8988T (cell line): ENCODE measurements around the gene CAMK1D.
A peak's percentile ranks its signal among the peaks of the same experiment; 100 is the strongest.

Experiments used
- DNase-seq: peaks from one replicate; pipeline ENCODE4 v3.0.0; 2011

Gene CAMK1D

GRCh38 chr10:12405342-12406320 lies 56.3 kb downstream of the CAMK1D start:
- DNase-seq: no peak

- no peak for DNase-seq
Observed at GRCh38 chr10:12406764-12407400, 57.5 kb downstream of the CAMK1D start.

- no peak for DNase-seq
Observed at GRCh38 chr10:12408472-12408871, 59.1 kb downstream of the CAMK1D start.

DNA sequence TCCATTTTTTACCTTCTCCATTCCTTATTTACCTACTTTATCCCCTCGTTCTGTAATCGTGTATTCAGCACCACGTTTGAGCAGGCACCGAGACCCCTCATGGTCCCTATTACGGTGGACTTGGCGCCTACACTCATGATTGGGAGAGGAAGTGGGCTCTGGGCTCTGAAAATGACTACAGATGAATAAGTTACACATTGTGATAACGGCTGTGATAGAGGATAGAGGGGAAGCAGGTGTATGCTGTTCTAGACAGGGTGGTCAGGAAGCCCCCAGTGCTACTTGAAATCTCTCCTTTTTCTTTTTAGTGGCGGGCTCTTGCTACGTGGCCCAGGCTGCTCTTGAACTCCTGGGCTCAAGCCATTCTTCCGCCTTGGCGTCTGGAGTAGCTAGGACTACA lies 59.8 kb downstream of the CAMK1D start:
- DNase-seq: no peak

- DNase-seq: no peak
Observed at GRCh38 chr10:12409613-12410012, 60.3 kb downstream of the CAMK1D start.

DNA sequence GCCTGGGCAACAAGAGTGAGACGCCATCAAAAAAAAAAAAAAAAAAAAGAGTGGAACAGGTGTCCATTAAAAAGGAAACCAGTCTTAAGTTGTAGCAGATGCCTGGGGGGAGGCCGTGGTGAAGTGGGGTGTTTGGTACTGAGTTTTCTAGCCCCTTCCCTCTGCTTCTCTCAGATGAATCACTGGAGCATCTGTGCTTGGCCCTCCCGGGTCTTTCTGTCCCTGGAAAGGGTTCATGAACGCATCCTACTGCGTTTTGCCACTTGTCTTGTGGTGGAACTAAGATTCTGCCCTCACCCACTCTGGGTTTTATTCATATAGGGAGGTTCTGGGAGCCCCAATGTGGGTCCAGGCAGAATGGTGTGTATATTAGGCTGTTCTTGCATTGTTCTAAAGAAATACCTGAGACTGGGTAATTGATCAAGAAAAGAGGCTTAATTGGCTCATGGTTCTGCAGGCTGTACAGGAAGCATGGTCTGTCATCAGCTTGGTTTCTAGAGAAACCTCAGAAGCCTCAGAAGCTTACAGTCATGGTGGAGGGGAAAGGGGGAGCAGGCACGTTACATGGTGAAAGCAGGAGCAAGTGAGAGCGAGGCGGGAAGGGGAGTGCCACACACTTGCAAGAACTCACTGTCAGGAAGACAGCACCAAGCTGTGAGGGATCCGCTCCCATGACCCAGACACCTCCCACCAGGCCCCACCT lies 63.5 kb downstream of the CAMK1D start:
- no peak for DNase-seq

DNA sequence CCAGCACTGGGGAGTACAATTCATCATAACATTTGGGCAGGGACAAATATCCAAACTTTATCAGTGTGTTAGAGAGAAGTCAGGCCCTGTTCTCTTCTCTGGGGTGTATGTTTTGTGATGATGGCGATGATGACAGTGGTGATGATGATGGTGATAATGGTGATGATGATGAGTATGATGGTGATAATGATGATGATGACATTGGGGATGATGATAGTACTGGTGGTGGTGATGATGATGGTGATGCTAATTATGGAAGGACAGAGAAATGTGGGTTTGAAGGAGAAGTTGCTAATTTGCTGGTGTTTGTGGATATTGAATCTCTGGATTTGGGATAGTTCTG lies 64.0 kb downstream of the CAMK1D start:
- no peak for DNase-seq

DNA sequence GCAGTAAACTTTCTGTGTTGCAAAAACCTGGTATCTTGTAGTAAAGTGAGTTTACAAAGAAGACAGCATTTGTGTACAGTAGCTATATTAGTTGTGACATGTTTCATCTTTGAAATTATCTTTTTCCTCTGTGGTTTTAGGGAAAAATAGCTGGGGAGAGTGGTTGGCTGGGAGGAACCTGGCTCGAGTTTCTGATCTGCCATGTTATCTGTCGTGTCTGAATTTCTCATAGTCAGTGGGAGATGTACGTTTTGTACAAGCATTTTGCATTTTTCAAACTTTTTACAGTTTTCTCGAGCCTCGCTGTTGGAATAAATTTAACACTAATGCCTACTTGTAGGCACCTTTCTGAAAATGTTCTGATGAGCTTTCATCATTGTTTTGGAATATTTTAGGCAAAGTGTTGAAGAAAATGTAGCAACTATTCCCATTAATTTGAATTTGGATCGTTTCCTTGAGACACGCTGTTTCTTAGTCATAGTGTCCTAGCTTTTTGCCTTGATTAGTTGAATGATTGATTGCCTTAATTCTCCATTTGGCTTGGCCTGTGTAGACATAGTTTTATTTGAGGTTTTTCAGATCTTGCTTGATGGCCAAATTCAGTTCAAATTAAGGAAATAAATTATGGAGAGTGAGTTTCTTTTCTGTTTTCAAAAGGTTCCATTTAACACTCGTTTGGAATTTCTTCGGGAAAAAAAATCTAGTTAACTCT lies 65.1 kb downstream of the CAMK1D start:
- DNase-seq: no peak

GRCh38 chr10:12416344-12417050 lies 67.2 kb downstream of the CAMK1D start:
- no peak for DNase-seq

- DNase-seq: no peak
Observed at GRCh38 chr10:12417331-12417730, 68.0 kb downstream of the CAMK1D start.

DNA sequence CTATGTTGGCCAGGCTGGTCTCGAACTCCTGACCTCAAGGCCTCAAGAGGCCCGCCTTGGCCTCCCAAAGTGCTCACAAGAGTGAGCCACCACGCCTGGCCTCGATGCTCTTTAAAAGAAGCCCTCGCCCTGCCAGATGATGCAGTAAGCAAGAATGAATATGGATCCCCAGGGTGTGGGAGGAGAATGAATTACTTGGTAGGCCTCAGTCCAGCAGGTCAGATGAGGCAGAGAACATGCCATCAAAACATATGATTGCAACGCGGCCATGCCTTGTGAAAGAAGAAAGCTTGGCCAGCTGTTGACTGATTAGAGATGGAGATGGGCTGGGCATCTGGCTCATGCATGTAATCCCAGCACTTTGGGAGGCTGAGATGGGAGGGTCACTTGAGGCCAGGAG lies 68.7 kb downstream of the CAMK1D start:
- DNase-seq: no peak

GRCh38 chr10:12418725-12419261 lies 69.4 kb downstream of the CAMK1D start:
- no peak for DNase-seq

GRCh38 chr10:12419262-12419847 lies 70.0 kb downstream of the CAMK1D start:
- peak; percentile 48 for DNase-seq

DNA sequence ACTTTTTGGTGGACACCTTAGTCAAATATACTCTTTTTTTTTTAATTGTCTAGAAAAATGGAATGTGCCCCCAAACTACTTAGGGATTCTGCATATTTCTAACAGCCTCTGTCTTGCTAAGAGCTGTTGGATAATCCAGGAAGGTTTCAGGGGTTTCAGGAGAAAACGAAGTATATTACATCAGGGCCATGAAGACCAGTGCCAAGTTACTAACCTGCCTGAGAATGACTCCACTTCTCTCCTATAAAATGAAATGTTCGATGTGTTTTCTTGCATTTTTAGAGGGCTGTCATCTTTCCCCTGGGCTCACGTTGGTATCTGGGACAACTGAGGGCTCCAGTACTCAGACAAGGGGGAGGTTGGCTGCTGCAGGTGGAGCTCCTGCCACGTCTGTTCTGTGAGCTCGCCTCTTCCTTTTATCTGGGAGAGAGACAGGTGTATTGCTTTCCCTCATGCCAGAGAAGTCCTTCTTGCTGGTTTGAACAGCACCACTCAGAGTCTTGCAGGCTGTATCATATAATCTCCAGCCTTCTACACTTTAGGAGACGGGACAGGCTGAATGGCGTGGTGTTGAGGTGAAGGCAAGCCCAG lies 71.3 kb downstream of the CAMK1D start:
- DNase-seq: no peak

DNA sequence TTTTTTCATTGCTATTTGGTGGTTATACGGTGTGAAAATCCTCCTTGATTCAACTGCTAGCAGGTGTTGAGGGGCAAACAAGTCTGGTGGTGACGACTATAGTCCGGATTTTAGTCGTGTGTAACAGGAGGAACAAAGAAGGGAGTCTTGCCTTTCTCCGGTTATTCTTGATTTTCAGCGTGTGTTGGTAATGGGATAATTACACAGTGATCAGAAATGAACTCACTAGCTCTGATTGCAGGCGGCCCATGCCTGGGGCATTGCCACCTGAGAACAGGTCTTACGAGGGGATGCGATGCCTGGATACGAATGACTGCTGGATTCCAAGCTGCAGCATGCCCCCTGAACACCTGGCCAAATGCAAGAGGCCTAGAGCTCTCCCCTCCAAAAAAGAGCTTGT lies 72.8 kb downstream of the CAMK1D start:
- DNase-seq: no peak

GRCh38 chr10:12423896-12424295 lies 74.5 kb downstream of the CAMK1D start:
- no peak for DNase-seq

DNA sequence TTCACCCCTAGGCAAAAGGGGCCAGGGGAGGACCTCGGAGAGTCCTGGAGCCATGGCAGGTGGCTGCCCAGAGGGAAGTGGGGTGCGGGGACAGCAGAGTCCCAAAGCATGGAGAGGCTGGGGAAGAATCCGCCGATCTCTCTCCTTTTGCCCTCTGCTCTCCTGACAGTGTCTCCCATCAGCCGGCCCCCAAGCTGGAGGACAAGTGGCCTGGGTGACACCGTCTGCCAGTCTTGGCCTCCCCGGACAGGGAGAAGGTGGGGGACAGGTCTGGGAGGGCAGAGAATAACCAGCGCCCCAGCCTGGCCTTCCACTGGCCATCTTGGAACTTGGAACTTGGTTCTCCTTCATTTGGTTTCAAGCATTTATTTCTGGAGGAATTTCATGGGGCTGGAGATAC lies 77.9 kb downstream of the CAMK1D start:
- no peak for DNase-seq

DNA sequence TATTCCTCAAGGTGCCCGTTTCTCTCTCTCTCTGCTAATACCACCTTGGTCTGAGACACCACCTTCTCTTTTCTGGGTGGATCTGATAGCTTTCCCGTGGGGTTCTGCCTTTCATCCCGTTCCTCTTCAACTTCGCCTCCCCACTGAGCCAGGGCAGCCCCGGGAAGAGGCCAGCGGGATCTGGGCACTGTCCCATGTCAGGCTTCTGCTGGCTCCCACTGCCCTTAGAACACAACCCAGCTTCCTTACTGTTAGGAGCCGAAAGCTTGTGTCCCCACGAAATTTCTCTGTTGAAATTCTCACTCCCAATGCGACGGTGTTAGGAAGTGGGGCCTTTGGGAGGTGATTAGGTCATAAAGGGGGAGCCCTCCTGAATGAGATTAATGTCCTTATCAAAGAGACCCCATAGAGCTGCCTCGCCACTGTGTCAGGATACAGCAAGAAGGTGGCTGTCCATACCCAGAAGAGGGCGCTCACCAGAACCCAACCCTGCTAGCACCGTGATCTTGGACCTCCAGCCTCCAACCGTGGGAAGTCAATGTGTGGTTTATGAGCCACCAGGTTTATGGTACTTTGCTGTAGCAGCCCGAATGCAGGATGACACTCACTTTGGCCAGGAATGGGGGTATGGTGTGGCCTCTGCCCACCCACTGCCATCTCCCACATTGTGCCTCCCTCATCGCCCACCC lies 79.2 kb downstream of the CAMK1D start:
- DNase-seq: no peak

- DNase-seq: no peak
Observed at GRCh38 chr10:12430406-12430982, 81.1 kb downstream of the CAMK1D start.
